Measurements from ENCODE around the gene ZNF69.
"Not testable (repeated sequence)": the region's sequence is repeated elsewhere in the genome, so short reads cannot be mapped to it uniquely, and the experiment has no call there.

Gene ZNF69

DNA sequence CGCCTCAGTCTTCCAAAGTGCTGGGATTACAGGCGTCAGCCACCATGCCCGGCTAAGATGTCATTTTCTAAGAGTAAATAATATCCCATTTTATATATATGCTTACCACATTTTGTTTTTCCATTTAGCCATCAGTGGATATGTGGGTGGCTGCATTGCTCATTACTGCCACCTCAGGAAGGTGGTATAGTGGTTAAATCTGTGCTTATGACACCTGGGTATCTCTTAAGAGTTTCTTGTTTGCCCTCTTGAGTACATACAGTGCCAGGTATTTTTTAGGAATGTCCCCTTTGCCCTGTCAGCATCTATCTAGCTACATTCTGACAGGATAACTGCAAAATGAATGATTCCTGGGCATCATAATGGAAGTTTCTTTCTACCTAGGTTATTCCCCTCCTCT, 14.6 kb downstream of the ZNF69 start:
- no peak for DNase-seq

DNA sequence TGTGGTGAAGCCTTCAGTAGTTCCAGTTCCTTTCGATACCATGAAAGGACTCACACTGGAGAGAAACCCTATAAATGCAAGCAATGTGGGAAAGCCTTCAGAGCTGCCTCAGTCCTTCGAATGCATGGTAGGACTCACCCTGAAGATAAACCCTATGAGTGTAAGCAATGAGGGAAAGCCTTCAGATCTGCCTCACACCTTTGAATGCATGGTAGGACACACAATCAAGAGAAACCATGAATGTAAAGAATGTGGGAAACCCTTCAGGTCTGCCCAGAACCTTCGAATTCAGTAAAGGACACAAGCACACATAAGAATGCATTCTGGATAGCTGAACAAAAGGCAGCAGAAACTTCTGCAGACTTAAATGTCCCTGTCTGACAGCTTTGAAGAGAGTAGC, 18.3 kb downstream of the ZNF69 start:
- no peak for DNase-seq

GRCh38 chr19:11911937-11912336, 24.4 kb downstream of the ZNF69 start:
- DNase-seq = not testable (repeated sequence)

DNA sequence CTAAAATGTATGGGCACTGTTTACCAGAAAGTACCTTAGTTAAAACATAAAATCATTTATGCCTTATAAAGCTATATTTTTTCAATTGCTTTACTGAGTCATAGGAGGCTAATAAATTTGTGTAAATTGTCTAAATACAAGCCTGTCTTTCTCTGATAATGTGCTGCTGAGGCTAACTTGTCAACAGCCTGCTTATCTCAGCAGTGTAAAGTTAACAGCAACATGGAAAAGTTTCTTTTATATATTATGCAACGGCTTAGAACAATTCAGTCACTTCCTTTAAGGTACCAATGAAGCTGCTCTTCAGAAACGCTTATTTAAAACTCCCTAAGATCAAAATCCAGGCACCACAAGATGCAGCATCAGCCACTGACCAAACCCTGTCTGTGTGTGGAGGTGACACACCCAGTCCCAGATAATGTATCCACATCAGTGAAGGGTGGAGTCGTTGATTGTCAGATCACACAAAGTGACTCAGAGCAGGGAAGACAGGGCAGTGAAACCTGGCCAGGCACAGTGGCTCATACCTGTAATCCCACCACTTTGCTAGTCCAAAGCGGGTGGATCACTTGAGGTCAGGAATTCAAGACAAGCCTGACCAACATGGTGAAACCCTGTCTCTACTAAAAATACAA, 27.0 kb downstream of the ZNF69 start:
- DNase-seq = not testable (repeated sequence)

- DNase-seq = no peak
These were observed 34.4 kb downstream of the ZNF69 start for GRCh38 chr19:11921852-11922495.

DNA sequence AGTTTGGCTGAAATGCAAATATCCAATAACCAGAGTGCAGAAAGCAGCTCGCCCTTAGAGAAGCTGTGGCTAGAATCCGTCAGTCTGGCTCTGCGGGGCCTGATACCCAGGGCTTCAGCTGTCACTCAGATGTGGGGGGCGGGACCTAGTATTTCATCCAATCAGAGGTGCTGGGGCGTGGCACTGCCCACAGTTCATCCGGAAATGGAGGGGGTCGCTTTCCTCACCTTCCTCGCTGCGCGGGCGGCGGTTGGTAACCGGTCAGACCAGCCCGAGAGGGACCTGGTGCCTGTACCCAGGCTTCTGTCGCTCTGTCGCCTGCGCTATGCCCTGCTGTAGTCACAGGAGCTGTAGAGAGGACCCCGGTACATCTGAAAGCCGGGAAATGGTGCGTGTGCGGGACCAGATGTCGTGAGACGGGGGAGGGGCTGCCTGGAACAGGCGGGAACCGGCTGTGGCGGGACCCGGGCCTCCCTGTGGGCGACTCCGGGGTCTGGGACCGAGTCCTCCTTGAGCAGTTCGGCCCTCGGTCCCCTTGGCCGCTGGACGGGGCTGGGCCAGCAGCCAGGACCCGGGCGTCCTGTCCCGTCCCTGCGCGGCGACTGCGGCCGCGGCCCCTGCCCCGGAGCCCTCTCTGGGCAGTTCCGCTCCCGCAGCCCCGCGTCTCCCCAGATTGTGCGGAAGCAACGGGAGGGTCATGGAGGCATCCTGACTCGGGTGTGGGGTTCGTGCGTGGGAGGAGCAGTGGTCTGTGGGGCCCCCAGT, 37.5 kb downstream of the ZNF69 start, which contains the start of gene ZNF700:
Gene ZNF700 (plus strand): TSS at position 222 of the 765 bp plus-strand sequence. CDS start 104 bp downstream, at position 326.
- DNase-seq = peak; percentile 89 to 94 (median 93)

- not testable (repeated sequence) for DNase-seq
These were observed 38.1 kb downstream of the ZNF69 start for GRCh38 chr19:11925651-11926187.

- no peak for DNase-seq
These were observed 39.6 kb downstream of the ZNF69 start for GRCh38 chr19:11927227-11927626.

- peak in 2 of 3 donors; percentile 10 to 17 for DNase-seq
These were observed 43.5 kb downstream of the ZNF69 start for GRCh38 chr19:11931051-11931450.

DNA sequence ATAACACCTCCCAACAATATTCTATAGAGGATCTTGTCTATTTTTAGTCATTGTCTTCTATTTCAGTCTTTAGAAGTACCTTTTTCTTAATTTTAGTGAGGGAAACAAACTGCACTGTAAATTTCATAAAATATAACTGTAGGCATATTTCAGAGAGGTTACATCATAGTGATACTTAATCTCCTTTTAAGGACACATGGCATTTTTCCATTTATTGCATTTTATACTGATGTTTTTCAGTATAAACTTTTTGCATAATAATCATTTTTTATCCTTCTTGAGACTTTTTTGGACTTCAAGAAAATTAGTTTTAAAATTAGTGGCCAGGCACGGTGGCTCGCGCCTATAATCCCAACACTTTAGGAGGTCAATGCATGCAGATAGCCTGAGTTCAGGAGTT, 43.9 kb downstream of the ZNF69 start:
- DNase-seq = no peak

DNA sequence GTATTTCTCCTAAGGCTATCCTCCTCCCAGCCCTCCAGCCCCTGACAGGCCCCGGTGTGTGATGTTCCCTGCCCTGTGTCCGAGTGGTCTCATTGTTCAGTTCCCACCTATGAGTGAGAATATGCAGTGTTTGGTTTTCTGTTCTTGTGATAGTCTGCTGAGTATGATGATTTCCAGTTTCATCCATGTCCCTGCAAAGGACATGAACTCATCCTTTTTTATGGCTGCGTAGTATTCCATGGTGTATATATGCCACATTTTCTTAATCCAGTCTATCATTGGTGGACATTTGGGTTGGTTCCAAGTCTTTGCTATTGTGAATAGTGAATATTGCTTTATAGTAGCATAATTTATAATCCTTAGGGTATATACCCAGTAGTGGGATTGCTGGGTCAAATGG, 48.2 kb downstream of the ZNF69 start:
- not testable (repeated sequence) for DNase-seq

GRCh38 chr19:11938383-11938782, 50.8 kb downstream of the ZNF69 start:
- DNase-seq = not testable (repeated sequence)

GRCh38 chr19:11941361-11941887, 53.8 kb downstream of the ZNF69 start:
- DNase-seq = not testable (repeated sequence)

DNA sequence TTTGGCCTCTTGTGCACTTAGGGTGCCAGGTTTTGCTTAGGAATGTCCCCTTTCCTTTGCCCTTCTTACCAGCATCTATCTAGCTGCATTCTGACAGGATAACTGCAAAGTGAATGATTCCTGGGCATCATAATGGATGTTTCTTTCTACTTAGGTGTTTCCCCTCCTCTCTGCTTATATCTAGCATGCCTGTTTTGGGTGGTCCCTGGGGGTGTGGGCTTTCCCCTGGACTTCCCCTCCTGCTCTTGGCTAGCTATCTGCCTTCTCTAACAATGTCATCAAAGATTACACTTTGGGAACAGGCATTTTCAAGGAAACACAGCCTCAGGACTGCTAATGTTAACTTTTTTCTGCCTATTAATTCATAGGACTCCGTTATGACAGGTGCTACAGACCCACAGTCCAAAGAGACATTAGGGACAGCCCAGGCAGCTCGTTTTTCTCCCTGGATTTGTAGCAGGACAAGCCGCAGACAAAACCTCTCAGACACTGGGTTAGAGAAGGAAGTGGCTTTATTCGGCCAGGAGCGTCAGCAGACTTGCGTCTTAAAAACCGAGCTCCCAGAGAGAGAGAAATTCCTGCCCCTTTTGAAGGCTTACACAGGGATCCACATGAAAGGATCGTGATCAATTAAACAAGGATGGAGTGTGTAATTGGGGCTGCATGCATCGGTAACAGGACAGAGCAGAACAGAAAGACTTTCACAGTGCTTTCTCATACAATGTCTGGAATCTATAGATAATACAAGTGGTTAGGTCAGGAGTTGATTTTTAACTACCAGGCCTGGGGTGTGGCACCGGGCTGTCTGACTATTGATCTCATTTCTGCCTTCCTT, 54.6 kb downstream of the ZNF69 start:
- DNase-seq = no peak

- no peak for DNase-seq
These were observed 55.2 kb downstream of the ZNF69 start for GRCh38 chr19:11942843-11943108.

GRCh38 chr19:11944656-11945055, 57.1 kb downstream of the ZNF69 start:
- no peak for DNase-seq

DNA sequence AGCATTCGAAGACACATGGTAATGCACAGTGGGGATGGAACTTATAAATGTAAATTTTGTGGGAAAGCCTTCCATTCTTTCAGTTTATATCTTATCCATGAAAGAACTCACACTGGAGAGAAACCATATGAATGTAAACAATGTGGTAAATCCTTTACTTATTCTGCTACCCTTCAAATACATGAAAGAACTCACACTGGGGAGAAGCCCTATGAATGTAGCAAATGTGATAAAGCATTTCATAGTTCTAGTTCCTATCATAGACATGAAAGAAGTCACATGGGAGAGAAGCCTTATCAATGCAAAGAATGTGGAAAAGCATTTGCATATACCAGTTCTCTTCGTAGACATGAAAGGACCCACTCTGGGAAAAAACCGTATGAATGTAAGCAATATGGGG, 61.1 kb downstream of the ZNF69 start:
- DNase-seq = no peak

DNA sequence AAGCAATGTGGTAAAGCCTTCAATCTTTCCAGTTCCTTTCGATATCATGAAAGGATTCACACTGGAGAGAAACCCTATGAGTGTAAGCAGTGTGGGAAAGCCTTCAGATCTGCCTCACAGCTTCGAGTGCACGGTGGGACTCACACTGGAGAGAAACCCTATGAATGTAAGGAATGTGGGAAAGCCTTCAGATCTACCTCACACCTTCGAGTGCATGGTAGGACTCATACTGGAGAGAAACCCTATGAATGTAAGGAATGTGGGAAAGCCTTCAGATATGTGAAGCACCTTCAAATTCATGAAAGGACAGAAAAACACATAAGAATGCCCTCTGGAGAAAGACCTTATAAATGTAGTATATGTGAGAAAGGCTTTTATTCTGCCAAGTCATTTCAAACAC, 61.6 kb downstream of the ZNF69 start:
- no peak for DNase-seq

- DNase-seq = not testable (repeated sequence)
These were observed 62.1 kb downstream of the ZNF69 start for GRCh38 chr19:11949614-11950080.

- DNase-seq = no peak
These were observed 62.7 kb downstream of the ZNF69 start for GRCh38 chr19:11950312-11950711.

Data from suppressor macrophage treated with lipopolysaccharide for 1 hour (primary cell).